Gastroesophageal sphincter (tissue), 4 donors: ENCODE data around the gene RPTOR. TPM values are rescaled to one million over a fixed set of nuclear protein-coding genes. Genes with fewer than 3 reads are reported as not detected.

Experiments
- ATAC-seq: fragments of 150-250 bp; one replicate; pipeline ENCODE4 v1.9.1; 2016; ENCODE audit warnings: mild to moderate bottlenecking, moderate library complexity
- H3K27ac ChIP-seq, 4 donors: fragments of 200-600 bp; sonication (generic) in 3 of 4; 1 replicate in 3 of 4; 2 replicates in 1 of 4; pipeline ENCODE4 v1.5.1; 2016 to 2019
- H3K27me3 ChIP-seq: fragments of 200-600 bp; sonication (generic); one replicate; pipeline ENCODE4 v1.5.1; 2019
- H3K36me3 ChIP-seq, 2 donors: fragments of 200-600 bp; sonication (generic); one replicate each; pipeline ENCODE4 v1.5.1; 2019; ENCODE audit warnings: control low read depth in 1 of 2
- H3K4me1 ChIP-seq, 3 donors: fragments of 200-600 bp; sonication (generic); 1 replicate in 2 of 3; 2 replicates in 1 of 3; pipeline ENCODE4 v1.5.1; 2016 to 2019; ENCODE audit warnings: control low read depth in 2 of 3
- H3K4me3 ChIP-seq, 2 donors: fragments of 200-600 bp; sonication (generic); one replicate each; pipeline ENCODE4 v1.5.1; 2019; ENCODE audit warnings: mild to moderate bottlenecking in 1 of 2, moderate library complexity in 1 of 2
- H3K9me3 ChIP-seq, 3 donors: fragments of 200-600 bp; sonication (generic); one replicate each; pipeline ENCODE4 v1.5.1; 2017 to 2019; ENCODE audit warnings: control low read depth in 2 of 3
- EP300 ChIP-seq: sonication (generic); formaldehyde crosslinking; IDR thresholded peaks from one replicate; pipeline ENCODE4 v1.6.1; 2017; ENCODE audit warnings: antibody characterized with exemption, mild to moderate bottlenecking
- POLR2A ChIP-seq, 2 donors: fragments of 450-650 bp; IDR thresholded peaks; one replicate each; pipeline ENCODE4 v1.6.1; 2017; ENCODE audit warnings: antibody characterized with exemption in 2 of 2, mild to moderate bottlenecking in 2 of 2, moderate library complexity in 1 of 2
- POLR2AphosphoS5 ChIP-seq: sonication (generic); formaldehyde crosslinking; IDR thresholded peaks from one replicate; pipeline ENCODE4 v1.6.1; 2017; ENCODE audit warnings: antibody characterized with exemption
- WGBS, 2 donors: methylation state at CpG; one replicate each; pipeline ENCODE4 v1.1.5; 2018; ENCODE audit warnings: low coverage in 1 of 2; 5-methylcytosine and 5-hydroxymethylcytosine counted together
- total RNA-seq, 4 donors: library from RNA; depleted of rRNA; stranded (reverse); fragments of >200 nt; gene quantifications; one replicate each; pipeline ENCODE4 v1.1.0, GENCODE V29; 2016
- TF ChIP-seq, protein P1 (sequence below), 4 experiments: fragments of 200-600 bp in 2 of 4; fragments of 450-650 bp in 2 of 4; sonication (generic) in 1 of 4; IDR thresholded peaks; one replicate each; pipeline ENCODE4 v1.5.1; 2017 to 2019; ENCODE audit warnings: antibody characterized with exemption in 4 of 4, mild to moderate bottlenecking in 2 of 4, moderate library complexity in 2 of 4

Gene RPTOR
- total RNA-seq, 4 donors from 2014 or later: 25.7 to 56.8 (median 39.7) TPM

DNA sequence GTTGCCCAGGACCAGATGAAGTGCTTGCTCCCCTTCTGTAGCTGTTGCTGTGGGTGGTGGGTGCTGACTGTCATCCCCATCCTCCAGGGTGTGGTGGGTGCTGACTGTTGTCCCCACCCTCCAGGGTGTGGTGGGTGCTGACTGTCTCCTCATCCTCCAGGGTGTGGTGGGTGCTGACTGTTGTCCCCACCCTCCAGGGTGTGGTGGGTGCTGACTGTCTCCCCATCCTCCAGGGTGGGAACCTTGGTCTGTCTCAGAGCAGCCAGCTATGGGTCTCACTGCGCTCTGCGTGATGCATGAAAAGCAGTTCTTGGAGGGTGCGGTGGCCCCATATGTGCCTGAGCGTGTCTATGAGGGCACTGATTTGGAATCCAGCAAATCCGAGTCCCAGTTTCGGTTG, 163.8 kb downstream of the RPTOR start:
- H3K4me1 ChIP-seq: no peaks in the 10 kb centered on the region
- no peaks in the 10 kb centered on the region for H3K27me3 ChIP-seq
- TF ChIP-seq POLR2AphosphoS5: no peak
- no peak for TF ChIP-seq EP300
- TF ChIP-seq, protein P1, sequence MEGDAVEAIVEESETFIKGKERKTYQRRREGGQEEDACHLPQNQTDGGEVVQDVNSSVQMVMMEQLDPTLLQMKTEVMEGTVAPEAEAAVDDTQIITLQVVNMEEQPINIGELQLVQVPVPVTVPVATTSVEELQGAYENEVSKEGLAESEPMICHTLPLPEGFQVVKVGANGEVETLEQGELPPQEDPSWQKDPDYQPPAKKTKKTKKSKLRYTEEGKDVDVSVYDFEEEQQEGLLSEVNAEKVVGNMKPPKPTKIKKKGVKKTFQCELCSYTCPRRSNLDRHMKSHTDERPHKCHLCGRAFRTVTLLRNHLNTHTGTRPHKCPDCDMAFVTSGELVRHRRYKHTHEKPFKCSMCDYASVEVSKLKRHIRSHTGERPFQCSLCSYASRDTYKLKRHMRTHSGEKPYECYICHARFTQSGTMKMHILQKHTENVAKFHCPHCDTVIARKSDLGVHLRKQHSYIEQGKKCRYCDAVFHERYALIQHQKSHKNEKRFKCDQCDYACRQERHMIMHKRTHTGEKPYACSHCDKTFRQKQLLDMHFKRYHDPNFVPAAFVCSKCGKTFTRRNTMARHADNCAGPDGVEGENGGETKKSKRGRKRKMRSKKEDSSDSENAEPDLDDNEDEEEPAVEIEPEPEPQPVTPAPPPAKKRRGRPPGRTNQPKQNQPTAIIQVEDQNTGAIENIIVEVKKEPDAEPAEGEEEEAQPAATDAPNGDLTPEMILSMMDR (IDR thresholded peaks at IDR 0.05): no peak
- no peak for TF ChIP-seq POLR2A (IDR thresholded peaks at IDR 0.05)
- H3K9me3 ChIP-seq: no peaks in the 10 kb centered on the region
- H3K4me3 ChIP-seq: no peak overlapping the region
- H3K36me3 ChIP-seq: peaks cover 0 to 21% of the 10 kb centered on the region in 2 donors
- no peak for ATAC-seq
- WGBS, 2 donors: 100% methylated on average over 2 of the region's 6 CpGs; no CpG with 5 or more reads in 1 of the 2 donors
- no peak overlapping the region for H3K27ac ChIP-seq

DNA sequence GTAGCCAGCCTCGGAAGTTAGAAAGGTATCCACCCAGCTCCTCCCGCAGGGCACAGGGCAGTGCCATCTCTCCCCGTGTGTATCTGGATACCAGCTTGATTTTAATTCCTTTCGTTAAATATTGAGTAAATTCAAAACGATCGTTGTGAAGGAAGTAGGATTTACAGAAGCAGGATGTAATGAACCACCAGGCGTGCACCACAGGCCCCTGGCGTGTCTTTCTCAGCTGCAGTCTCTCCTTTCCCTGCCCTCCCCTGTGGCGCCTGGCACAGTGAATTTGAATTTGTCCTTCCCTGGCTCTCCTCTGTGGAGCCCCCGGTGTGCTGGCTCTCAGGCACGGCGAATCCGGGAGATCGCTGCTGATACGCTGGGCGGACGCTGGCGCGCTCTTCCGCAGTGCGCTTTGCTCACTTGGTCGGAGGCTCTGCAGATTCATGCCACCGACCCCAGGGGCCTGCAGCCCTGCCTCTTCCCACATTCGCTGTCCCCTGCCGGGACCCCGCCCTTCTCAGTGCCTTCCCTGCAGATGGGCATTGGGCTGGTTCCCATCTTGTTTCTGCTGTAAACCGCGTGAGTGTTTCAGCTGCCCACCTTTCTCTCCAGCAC, 164.6 kb downstream of the RPTOR start:
- 85 to 91% methylated on average over 11 to 13 of the region's 28 CpGs for WGBS, 2 donors
- TF ChIP-seq, protein P1 (IDR thresholded peaks at IDR 0.05): no peak
- TF ChIP-seq POLR2A (IDR thresholded peaks at IDR 0.05): no peak
- no peak for TF ChIP-seq POLR2AphosphoS5
- no peaks in the 10 kb centered on the region for H3K9me3 ChIP-seq
- H3K36me3 ChIP-seq: peaks cover 0 to 21% of the 10 kb centered on the region in 2 donors
- H3K27me3 ChIP-seq: no peaks in the 10 kb centered on the region
- ATAC-seq: no peak
- H3K4me1 ChIP-seq: no peaks in the 10 kb centered on the region
- no peak overlapping the region for H3K4me3 ChIP-seq
- H3K27ac ChIP-seq: no peak overlapping the region

DNA sequence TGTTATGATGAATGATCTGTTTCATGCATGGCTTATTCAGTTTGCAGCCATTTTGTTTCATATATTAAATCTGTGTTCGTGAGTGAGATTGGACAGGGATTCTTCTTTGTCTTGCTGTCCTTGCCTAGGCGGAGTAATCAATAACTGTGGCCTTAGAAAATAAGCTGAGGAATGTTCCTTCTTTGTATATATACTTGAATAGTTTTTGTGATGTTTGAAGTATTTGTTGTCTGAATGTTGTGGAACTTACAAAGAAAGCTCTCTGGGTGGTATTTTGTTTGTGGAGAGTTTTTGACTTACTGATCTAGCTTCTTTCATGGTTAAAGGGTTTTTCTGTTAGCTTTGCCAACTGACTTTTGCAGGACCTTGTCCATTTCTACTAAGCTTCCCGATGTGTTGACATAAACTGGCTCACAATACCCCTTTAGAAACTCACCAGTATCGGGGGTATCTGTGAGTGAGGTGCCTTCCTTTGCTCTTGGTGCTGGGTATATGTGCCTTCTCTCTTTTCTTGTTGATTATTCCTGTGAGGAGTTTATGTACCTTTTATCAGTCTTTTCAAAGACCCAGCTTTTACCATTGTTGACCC, 166.2 kb downstream of the RPTOR start:
- Histone ChIP-seq H3K4me3 (no peak overlapping the region), H3K27ac (no peak overlapping the region), H3K36me3 (peaks cover 0 to 21% of the 10 kb centered on the region in 2 donors), H3K27me3 (no peaks in the 10 kb centered on the region), H3K4me1 (no peaks in the 10 kb centered on the region), H3K9me3 (no peaks in the 10 kb centered on the region)
- TF ChIP-seq, protein P1 (IDR thresholded peaks at IDR 0.05): no peak
- no peak for TF ChIP-seq POLR2AphosphoS5
- no peak for TF ChIP-seq POLR2A (IDR thresholded peaks at IDR 0.05)
- no peak for TF ChIP-seq EP300
- WGBS, 2 donors: 77 to 85% methylated on average over 4 of the region's 4 CpGs
- ATAC-seq: no peak

DNA sequence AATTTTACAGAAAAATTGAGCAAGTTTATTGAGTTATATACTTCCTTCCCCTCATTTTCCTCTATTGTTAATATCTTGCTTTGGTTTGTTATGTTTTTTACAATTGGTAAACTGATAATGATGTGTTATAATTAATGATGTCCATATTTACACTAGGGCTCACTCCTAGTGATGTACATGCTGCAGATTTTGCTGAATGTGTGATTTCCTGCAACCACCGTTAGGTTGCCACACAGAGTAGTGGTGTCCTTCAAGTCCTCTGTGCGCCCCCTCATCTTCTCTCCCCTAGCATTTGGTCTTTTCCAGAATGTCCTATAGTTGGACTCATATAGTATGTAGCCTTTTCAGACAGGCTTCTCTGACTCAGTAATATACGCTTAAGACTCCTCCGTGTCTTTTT, 167.5 kb downstream of the RPTOR start:
- TF ChIP-seq EP300: no peak
- TF ChIP-seq POLR2A (IDR thresholded peaks at IDR 0.05): no peak
- TF ChIP-seq POLR2AphosphoS5: no peak
- TF ChIP-seq, protein P1 (IDR thresholded peaks at IDR 0.05): no peak
- Histone ChIP-seq H3K27me3 (no peaks in the 10 kb centered on the region), H3K36me3 (peaks cover 0 to 21% of the 10 kb centered on the region in 2 donors), H3K4me1 (no peaks in the 10 kb centered on the region), H3K9me3 (no peaks in the 10 kb centered on the region), H3K4me3 (no peak overlapping the region), H3K27ac (no peak overlapping the region)
- no peak for ATAC-seq
- WGBS, 2 donors: 89 to 100% methylated on average over 3 to 4 of the region's 4 CpGs

DNA sequence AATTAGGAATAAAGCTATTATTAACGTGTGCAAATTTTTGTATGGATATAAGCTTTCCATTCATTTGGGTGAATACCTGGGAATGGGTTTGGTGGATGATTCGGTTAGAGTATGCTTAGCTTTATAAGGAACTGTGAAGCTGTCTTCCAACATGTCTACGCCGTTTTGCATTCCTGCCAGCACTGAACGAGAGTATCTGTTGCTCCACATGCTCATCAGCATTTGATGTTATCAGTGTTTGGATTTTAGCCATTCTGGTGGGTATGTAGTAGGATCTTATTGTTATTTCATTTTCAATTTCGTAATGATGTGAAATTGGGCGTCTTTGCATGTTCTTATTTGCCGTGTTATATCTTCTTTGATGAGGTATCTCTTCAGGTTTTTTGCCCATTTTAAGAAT, 168.0 kb downstream of the RPTOR start:
- no peaks in the 10 kb centered on the region for H3K4me1 ChIP-seq
- TF ChIP-seq POLR2AphosphoS5 (no peak), POLR2A (IDR thresholded peaks at IDR 0.05) (no peak), EP300 (no peak)
- TF ChIP-seq, protein P1 (IDR thresholded peaks at IDR 0.05): no peak
- H3K27me3 ChIP-seq: no peaks in the 10 kb centered on the region
- no peak for ATAC-seq
- 89 to 90% methylated on average over 8 of the region's 8 CpGs for WGBS, 2 donors
- no peak overlapping the region for H3K4me3 ChIP-seq
- H3K9me3 ChIP-seq: no peaks in the 10 kb centered on the region
- no peak overlapping the region for H3K27ac ChIP-seq
- peaks cover 0 to 20% of the 10 kb centered on the region in 2 donors for H3K36me3 ChIP-seq
